HepG2 (cell line): ENCODE results near the gene VGF. TPM values are rescaled to one million over a fixed set of nuclear protein-coding genes. Genes with fewer than 3 reads are reported as not detected.

Experiments
- FOXA3 ChIP-seq: IDR thresholded peaks from 2 replicates; pipeline ENCODE4 v1.6.1; 2016; ENCODE audit warnings: missing genetic modification reagents, missing compliant biosample characterization
- NCOA2 ChIP-seq: sonication (generic); formaldehyde crosslinking; IDR thresholded peaks from 2 replicates; pipeline ENCODE4 v1.8.0; 2022; ENCODE audit warnings: inconsistent platforms
- NRL ChIP-seq: sonication (generic); formaldehyde crosslinking; IDR thresholded peaks from 2 replicates; pipeline ENCODE4 v1.5.0; 2020; ENCODE audit warnings: missing genetic modification reagents, mild to moderate bottlenecking, moderate library complexity, borderline replicate concordance
- RARG ChIP-seq: sonication (generic); formaldehyde crosslinking; IDR thresholded peaks from 2 replicates; pipeline ENCODE4 v1.4.0; 2020; ENCODE audit warnings: low read depth, mild to moderate bottlenecking, missing genetic modification reagents
- RFXANK ChIP-seq: IDR thresholded peaks from 2 replicates; pipeline ENCODE4 v1.6.1; 2016
- SNAI1 ChIP-seq: sonication (generic); formaldehyde crosslinking; IDR thresholded peaks from 2 replicates; pipeline ENCODE4 v1.5.0; 2020; ENCODE audit warnings: mild to moderate bottlenecking, missing genetic modification reagents, borderline replicate concordance
- SOX13 ChIP-seq, 3 experiments: fragments of 450-650 bp in 1 of 3; sonication (generic) in 1 of 3; formaldehyde crosslinking in 1 of 3; IDR thresholded peaks in 2 of 3; conservative IDR thresholded peaks in 1 of 3; 2 replicates each; pipeline versions ENCODE4 v1.5.0 to v1.6.1; 2016 to 2020; ENCODE audit warnings: antibody characterized with exemption in 1 of 3, mild to moderate bottlenecking in 1 of 3, missing compliant biosample characterization in 1 of 3, missing genetic modification reagents in 1 of 3, moderate library complexity in 1 of 3
- TOPORS ChIP-seq: sonication (generic); formaldehyde crosslinking; IDR thresholded peaks from 2 replicates; pipeline ENCODE4 v1.8.0; 2023; ENCODE audit warnings: mild to moderate bottlenecking, missing genetic modification reagents
- ZNF256 ChIP-seq: sonication (generic); formaldehyde crosslinking; conservative IDR thresholded peaks from 2 replicates; pipeline ENCODE4 v1.4.0; 2020; ENCODE audit warnings: missing genetic modification reagents
- ZNF563 ChIP-seq: sonication (generic); formaldehyde crosslinking; IDR thresholded peaks from 2 replicates; pipeline ENCODE4 v1.8.0; 2022; ENCODE audit warnings: mild to moderate bottlenecking, moderate library complexity, missing genetic modification reagents
- ZNF878 ChIP-seq: sonication (generic); formaldehyde crosslinking; IDR thresholded peaks from 2 replicates; pipeline ENCODE4 v1.8.1; 2023; ENCODE audit warnings: mild to moderate bottlenecking, missing genetic modification reagents, moderate library complexity
- polyA plus RNA-seq, 8 experiments: library from polyadenylated mRNA; depleted of rRNA in 3 of 8; stranded (reverse) in 7 of 8; unstranded in 1 of 8; fragments of >200 nt; fragmentation: Illumina TruSeq in 4 of 8; extraction: Trizol in 4 of 8; gene quantifications; 2 replicates each; pipeline versions ENCODE4 v1.2.1 to v1.2.3, GENCODE V29; 2011 to 2016; ENCODE audit warnings: low read depth in 4 of 8, missing spikeins in 1 of 8, mixed read lengths in 1 of 8; ENCODE audit not compliant: insufficient read depth in 1 of 8
- total RNA-seq, 5 experiments: library from RNA; depleted of rRNA; stranded (reverse); fragments of >200 nt; fragmentation: Illumina TruSeq; extraction: Trizol; gene quantifications; 2 replicates each; pipeline ENCODE4 v1.2.3, GENCODE V29; 2016; ENCODE audit warnings: low read depth in 1 of 5
- TF ChIP-seq, protein P1 (sequence below): sonication (generic); formaldehyde crosslinking; IDR thresholded peaks from 2 replicates; pipeline ENCODE4 v1.4.0; 2020; ENCODE audit warnings: missing genetic modification reagents, low read depth, mild to moderate bottlenecking, borderline replicate concordance
- TF ChIP-seq, protein P2 (sequence below): sonication (generic); formaldehyde crosslinking; IDR thresholded peaks from one replicate; pipeline ENCODE4 v1.5.1; 2020; ENCODE audit warnings: mild to moderate bottlenecking, missing genetic modification reagents; ENCODE audit errors: not compliant biosample characterization
- TF ChIP-seq, protein P3 (sequence below): sonication (generic); formaldehyde crosslinking; IDR thresholded peaks from 2 replicates; pipeline ENCODE4 v1.5.1; 2020; ENCODE audit warnings: mild to moderate bottlenecking, missing genetic modification reagents, borderline replicate concordance

The VGF gene
- total and polyA plus RNA-seq, 2 of the 13 experiments (the other 11 are each of a cell fraction or from before 2014, with no cell fraction given) = 0.12 to 0.46 TPM

DNA sequence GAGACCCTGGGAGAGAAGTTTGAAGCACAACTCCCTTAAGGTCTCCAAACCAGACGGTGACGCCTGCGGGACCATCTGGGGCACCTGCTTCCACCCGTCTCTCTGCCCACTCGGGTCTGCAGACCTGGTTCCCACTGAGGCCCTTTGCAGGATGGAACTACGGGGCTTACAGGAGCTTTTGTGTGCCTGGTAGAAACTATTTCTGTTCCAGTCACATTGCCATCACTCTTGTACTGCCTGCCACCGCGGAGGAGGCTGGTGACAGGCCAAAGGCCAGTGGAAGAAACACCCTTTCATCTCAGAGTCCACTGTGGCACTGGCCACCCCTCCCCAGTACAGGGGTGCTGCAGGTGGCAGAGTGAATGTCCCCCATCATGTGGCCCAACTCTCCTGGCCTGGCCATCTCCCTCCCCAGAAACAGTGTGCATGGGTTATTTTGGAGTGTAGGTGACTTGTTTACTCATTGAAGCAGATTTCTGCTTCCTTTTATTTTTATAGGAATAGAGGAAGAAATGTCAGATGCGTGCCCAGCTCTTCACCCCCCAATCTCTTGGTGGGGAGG is 27.6 kb downstream of the VGF start (continued):
- peak; percentile 59; the same call in 1 of the 2 replicates for TF ChIP-seq ZNF878 (CRISPR knock-in tag)
- 0 out of 2 replicates have a peak, but pooled peaks have one; percentile 12 for TF ChIP-seq ZNF563
- TF ChIP-seq FOXA3 = no peak
- TF ChIP-seq NCOA2 = no peak
- TF ChIP-seq, protein P1, sequence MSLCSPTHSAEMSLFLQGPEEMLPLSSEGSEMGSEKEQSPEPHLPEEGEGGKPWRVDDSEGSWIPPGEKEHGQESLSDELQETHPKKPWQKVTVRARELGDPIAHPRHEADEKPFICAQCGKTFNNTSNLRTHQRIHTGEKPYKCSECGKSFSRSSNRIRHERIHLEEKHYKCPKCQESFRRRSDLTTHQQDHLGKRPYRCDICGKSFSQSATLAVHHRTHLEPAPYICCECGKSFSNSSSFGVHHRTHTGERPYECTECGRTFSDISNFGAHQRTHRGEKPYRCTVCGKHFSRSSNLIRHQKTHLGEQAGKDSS = 0 out of 2 replicates have a peak, but pooled peaks have one; percentile 24
- TF ChIP-seq, protein P2, sequence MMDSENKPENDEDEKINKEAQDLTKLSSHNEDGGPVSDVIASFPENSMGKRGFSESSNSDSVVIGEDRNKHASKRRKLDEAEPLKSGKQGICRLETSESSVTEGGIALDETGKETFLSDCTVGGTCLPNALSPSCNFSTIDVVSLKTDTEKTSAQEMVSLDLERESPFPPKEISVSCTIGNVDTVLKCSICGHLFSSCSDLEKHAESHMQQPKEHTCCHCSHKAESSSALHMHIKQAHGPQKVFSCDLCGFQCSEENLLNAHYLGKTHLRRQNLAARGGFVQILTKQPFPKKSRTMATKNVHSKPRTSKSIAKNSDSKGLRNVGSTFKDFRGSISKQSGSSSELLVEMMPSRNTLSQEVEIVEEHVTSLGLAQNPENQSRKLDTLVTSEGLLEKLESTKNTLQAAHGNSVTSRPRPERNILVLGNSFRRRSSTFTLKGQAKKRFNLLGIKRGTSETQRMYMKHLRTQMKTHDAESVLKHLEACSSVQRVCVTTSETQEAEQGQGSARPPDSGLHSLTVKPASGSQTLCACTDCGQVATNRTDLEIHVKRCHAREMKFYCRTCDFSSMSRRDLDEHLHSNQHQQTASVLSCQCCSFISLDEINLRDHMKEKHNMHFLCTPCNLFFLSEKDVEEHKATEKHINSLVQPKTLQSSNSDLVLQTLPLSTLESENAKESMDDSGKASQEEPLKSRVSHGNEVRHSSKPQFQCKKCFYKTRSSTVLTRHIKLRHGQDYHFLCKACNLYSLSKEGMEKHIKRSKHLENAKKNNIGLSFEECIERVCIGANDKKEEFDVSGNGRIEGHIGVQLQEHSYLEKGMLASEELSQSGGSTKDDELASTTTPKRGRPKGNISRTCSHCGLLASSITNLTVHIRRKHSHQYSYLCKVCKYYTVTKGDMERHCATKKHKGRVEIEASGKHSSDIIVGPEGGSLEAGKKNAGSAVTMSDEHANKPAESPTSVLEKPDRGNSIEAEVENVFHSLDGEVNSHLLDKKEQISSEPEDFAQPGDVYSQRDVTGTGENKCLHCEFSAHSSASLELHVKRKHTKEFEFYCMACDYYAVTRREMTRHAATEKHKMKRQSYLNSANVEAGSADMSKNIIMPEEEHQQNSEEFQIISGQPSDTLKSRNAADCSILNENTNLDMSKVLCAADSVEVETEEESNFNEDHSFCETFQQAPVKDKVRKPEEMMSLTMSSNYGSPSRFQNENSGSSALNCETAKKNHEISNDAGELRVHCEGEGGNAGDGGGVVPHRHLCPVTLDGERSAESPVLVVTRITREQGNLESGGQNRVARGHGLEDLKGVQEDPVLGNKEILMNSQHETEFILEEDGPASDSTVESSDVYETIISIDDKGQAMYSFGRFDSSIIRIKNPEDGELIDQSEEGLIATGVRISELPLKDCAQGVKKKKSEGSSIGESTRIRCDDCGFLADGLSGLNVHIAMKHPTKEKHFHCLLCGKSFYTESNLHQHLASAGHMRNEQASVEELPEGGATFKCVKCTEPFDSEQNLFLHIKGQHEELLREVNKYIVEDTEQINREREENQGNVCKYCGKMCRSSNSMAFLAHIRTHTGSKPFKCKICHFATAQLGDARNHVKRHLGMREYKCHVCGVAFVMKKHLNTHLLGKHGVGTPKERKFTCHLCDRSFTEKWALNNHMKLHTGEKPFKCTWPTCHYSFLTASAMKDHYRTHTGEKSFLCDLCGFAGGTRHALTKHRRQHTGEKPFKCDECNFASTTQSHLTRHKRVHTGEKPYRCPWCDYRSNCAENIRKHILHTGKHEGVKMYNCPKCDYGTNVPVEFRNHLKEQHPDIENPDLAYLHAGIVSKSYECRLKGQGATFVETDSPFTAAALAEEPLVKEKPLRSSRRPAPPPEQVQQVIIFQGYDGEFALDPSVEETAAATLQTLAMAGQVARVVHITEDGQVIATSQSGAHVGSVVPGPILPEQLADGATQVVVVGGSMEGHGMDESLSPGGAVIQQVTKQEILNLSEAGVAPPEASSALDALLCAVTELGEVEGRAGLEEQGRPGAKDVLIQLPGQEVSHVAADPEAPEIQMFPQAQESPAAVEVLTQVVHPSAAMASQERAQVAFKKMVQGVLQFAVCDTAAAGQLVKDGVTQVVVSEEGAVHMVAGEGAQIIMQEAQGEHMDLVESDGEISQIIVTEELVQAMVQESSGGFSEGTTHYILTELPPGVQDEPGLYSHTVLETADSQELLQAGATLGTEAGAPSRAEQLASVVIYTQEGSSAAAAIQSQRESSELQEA (CRISPR knock-in tag) = no peak
- no peak for TF ChIP-seq SOX13 (IDR thresholded peaks at IDR 0.05)
- no peak for TF ChIP-seq SOX13 (CRISPR knock-in tag; conservative IDR thresholded peaks at IDR 0.05 in 1 of 2, IDR thresholded peaks at IDR 0.05 in 1 of 2)
- TF ChIP-seq, protein P3, sequence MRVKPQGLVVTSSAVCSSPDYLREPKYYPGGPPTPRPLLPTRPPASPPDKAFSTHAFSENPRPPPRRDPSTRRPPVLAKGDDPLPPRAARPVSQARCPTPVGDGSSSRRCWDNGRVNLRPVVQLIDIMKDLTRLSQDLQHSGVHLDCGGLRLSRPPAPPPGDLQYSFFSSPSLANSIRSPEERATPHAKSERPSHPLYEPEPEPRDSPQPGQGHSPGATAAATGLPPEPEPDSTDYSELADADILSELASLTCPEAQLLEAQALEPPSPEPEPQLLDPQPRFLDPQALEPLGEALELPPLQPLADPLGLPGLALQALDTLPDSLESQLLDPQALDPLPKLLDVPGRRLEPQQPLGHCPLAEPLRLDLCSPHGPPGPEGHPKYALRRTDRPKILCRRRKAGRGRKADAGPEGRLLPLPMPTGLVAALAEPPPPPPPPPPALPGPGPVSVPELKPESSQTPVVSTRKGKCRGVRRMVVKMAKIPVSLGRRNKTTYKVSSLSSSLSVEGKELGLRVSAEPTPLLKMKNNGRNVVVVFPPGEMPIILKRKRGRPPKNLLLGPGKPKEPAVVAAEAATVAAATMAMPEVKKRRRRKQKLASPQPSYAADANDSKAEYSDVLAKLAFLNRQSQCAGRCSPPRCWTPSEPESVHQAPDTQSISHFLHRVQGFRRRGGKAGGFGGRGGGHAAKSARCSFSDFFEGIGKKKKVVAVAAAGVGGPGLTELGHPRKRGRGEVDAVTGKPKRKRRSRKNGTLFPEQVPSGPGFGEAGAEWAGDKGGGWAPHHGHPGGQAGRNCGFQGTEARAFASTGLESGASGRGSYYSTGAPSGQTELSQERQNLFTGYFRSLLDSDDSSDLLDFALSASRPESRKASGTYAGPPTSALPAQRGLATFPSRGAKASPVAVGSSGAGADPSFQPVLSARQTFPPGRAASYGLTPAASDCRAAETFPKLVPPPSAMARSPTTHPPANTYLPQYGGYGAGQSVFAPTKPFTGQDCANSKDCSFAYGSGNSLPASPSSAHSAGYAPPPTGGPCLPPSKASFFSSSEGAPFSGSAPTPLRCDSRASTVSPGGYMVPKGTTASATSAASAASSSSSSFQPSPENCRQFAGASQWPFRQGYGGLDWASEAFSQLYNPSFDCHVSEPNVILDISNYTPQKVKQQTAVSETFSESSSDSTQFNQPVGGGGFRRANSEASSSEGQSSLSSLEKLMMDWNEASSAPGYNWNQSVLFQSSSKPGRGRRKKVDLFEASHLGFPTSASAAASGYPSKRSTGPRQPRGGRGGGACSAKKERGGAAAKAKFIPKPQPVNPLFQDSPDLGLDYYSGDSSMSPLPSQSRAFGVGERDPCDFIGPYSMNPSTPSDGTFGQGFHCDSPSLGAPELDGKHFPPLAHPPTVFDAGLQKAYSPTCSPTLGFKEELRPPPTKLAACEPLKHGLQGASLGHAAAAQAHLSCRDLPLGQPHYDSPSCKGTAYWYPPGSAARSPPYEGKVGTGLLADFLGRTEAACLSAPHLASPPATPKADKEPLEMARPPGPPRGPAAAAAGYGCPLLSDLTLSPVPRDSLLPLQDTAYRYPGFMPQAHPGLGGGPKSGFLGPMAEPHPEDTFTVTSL = no peak
- TF ChIP-seq RFXANK (CRISPR knock-in tag) = no peak
- TF ChIP-seq RARG (CRISPR knock-in tag) = no peak
- no peak for TF ChIP-seq ZNF256 (CRISPR knock-in tag)
- no peak for TF ChIP-seq TOPORS (CRISPR knock-in tag)
- TF ChIP-seq SNAI1 (CRISPR knock-in tag) = no peak
- no peak for TF ChIP-seq NRL (CRISPR knock-in tag)
